Activated CD8-positive, alpha-beta T cell treated with anti-CD3 and anti-CD28 coated beads for 36 hours (primary cell): ENCODE data around the gene UGCG. TPM values are rescaled to one million over a fixed set of nuclear protein-coding genes. Genes with fewer than 3 reads are reported as not detected.
"Not testable (repeated sequence)": the region's sequence is repeated elsewhere in the genome, so short reads cannot be mapped to it uniquely, and the experiment has no call there.

Experiments
- ATAC-seq: fragments of 200-7000 bp; cut with Tn5 transposase; one replicate; pipeline ENCODE4 v1.10.0; 2021; ENCODE audit warnings: mild to moderate bottlenecking, moderate library complexity
- CTCF ChIA-PET: fragments of 350-600 bp; sonication (Branson Sonifier 250); formaldehyde crosslinking; loops from one replicate; lab custom pipeline; 2021; ENCODE audit warnings: antibody characterized with exemption; lab: Charles Lee
- POLR2A ChIA-PET: fragments of 350-600 bp; sonication (Branson Sonifier 250); formaldehyde crosslinking; loops from one replicate; lab custom pipeline; 2021; ENCODE audit warnings: antibody characterized with exemption; lab: Charles Lee
- DNase-seq: peaks from one replicate; pipeline ENCODE4 v3.0.0-alpha.2; 2020
- H3K27ac Mint-ChIP-seq: one replicate; pipeline ENCODE4 v1.8.0; 2021; ENCODE audit warnings: mild to moderate bottlenecking, mixed read lengths
- H3K27me3 Mint-ChIP-seq: one replicate; pipeline ENCODE4 v1.8.0; 2021; ENCODE audit warnings: mixed read lengths
- H3K36me3 Mint-ChIP-seq: one replicate; pipeline ENCODE4 v1.8.0; 2021; ENCODE audit warnings: low read depth, mixed read lengths
- H3K4me1 Mint-ChIP-seq: one replicate; pipeline ENCODE4 v1.8.0; 2021; ENCODE audit warnings: low read depth, mixed read lengths
- H3K4me3 Mint-ChIP-seq: one replicate; pipeline ENCODE4 v1.8.0; 2021; ENCODE audit warnings: mild to moderate bottlenecking, moderate library complexity, mixed read lengths
- H3K9me3 Mint-ChIP-seq: one replicate; pipeline ENCODE4 v1.8.0; 2021; ENCODE audit warnings: mixed read lengths
- intact Hi-C: fragments of 100-400 bp; cut with micrococcal nuclease; formaldehyde crosslinking; loops from one replicate; pipeline ENCODE4 v1.10.0; 2022
- total RNA-seq, 2 experiments: library from RNA; stranded (reverse); gene quantifications; one replicate each; pipeline ENCODE4 v1.2.3, GENCODE V29; 2021
- TF ChIP-seq, protein P1 (sequence below): fragments of 200-600 bp; IDR thresholded peaks from one replicate; pipeline ENCODE4 v1.8.0; 2022; ENCODE audit warnings: antibody characterized with exemption, mild to moderate bottlenecking

UGCG gene
- total RNA-seq, 2 experiments from 2014 or later = 13.5 to 14.3 TPM

DNA sequence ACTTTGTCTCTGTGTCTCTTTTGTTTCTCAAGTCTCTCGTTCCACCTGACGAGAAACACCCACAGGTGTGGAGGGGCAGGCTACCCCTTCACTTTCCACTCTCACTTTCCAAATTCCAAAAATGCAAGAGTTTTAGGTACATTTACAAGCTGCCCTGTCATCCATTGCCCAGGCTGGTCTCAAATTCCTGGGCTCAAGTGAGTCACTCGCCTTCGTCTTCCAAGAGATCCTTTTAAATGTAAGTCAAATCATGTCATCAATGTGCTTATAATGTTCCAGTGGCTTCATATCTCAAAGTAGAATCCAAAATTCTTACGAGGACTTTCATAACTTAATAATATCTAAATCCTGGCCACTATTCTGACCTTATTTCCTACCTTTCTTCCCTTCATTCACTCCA, 20.4 kb upstream of the UGCG start:
- TF ChIP-seq, protein P1, sequence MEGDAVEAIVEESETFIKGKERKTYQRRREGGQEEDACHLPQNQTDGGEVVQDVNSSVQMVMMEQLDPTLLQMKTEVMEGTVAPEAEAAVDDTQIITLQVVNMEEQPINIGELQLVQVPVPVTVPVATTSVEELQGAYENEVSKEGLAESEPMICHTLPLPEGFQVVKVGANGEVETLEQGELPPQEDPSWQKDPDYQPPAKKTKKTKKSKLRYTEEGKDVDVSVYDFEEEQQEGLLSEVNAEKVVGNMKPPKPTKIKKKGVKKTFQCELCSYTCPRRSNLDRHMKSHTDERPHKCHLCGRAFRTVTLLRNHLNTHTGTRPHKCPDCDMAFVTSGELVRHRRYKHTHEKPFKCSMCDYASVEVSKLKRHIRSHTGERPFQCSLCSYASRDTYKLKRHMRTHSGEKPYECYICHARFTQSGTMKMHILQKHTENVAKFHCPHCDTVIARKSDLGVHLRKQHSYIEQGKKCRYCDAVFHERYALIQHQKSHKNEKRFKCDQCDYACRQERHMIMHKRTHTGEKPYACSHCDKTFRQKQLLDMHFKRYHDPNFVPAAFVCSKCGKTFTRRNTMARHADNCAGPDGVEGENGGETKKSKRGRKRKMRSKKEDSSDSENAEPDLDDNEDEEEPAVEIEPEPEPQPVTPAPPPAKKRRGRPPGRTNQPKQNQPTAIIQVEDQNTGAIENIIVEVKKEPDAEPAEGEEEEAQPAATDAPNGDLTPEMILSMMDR = no peak
- H3K27ac Mint-ChIP-seq = no peak overlapping the region
- H3K9me3 Mint-ChIP-seq = peaks cover under 1% of the 10 kb centered on the region
- intact Hi-C loops = no loop called here
- ATAC-seq (no peak), DNase-seq (no peak)
- peaks cover 5% of the 10 kb centered on the region for H3K4me1 Mint-ChIP-seq
- peaks cover 5% of the 10 kb centered on the region for H3K27me3 Mint-ChIP-seq
- H3K4me3 Mint-ChIP-seq = no peak overlapping the region
- no peaks in the 10 kb centered on the region for H3K36me3 Mint-ChIP-seq
- CTCF ChIA-PET = no interaction called here
- POLR2A ChIA-PET = no interaction called here

DNA sequence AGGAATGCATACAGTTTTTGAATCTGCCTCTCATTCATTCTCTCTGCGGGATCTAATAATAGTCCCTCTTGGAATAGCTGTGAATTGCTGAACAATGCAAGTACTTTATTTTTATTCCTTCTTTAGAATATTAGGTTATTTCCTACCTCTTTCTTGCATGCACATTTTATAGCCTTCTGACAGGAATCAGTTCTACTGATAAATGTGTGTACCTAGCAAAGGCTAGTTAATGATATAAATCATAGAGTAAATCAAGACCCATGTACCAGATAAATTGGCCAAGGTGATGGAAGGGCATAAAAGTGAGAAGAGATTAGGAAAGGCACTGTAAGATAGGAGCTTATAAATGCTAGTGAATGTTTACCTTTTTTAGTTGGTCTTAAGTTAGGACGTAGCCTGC, 19.2 kb upstream of the UGCG start:
- no peak overlapping the region for H3K27ac Mint-ChIP-seq
- POLR2A ChIA-PET = no interaction called here
- no peaks in the 10 kb centered on the region for H3K36me3 Mint-ChIP-seq
- ATAC-seq = no peak
- H3K27me3 Mint-ChIP-seq = peaks cover 5% of the 10 kb centered on the region
- H3K9me3 Mint-ChIP-seq = peaks cover 4% of the 10 kb centered on the region
- DNase-seq = no peak
- CTCF ChIA-PET = no interaction called here
- intact Hi-C loops = no loop called here
- TF ChIP-seq, protein P1 = no peak
- no peak overlapping the region for H3K4me3 Mint-ChIP-seq
- H3K4me1 Mint-ChIP-seq = no peaks in the 10 kb centered on the region

DNA sequence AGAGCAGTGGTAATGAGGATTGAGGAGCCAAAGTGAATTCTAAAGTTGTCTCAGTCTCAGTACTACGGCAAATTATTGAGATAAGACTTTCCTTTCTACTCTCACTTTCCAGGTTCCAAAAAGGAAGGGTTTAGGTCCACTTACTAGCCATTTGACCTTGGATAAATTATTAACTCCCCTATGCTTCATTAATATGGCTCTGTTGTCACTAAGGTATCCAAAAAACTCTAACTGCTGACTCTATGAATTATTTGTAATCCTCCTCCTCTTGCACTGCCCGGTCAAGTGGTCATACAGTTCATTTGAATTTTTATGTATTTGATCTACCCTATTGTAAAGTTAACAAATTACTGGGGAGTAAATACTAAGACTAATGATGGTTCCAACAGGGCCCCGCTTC, 17.7 kb upstream of the UGCG start:
- DNase-seq = no peak
- ChIA-PET CTCF (no interaction called here), POLR2A (interaction anchor here (0.5 kb wide), 1 partner anchor 149 kb away, joined by 3 read pairs; no protein-coding TSS in a partner anchor)
- no peaks in the 10 kb centered on the region for H3K36me3 Mint-ChIP-seq
- TF ChIP-seq, protein P1 = no peak
- peaks cover 3% of the 10 kb centered on the region for H3K27me3 Mint-ChIP-seq
- peaks cover 4% of the 10 kb centered on the region for H3K9me3 Mint-ChIP-seq
- H3K27ac Mint-ChIP-seq = no peak overlapping the region
- H3K4me1 Mint-ChIP-seq = no peaks in the 10 kb centered on the region
- no peak for ATAC-seq
- intact Hi-C loops = no loop called here
- no peak overlapping the region for H3K4me3 Mint-ChIP-seq

- H3K27ac Mint-ChIP-seq = no peak overlapping the region
- H3K4me1 Mint-ChIP-seq = peaks cover 5% of the 10 kb centered on the region
- no peaks in the 10 kb centered on the region for H3K27me3 Mint-ChIP-seq
- ATAC-seq (no peak), DNase-seq (no peak)
- no peaks in the 10 kb centered on the region for H3K36me3 Mint-ChIP-seq
- no peaks in the 10 kb centered on the region for H3K9me3 Mint-ChIP-seq
- intact Hi-C loops = no loop called here
- TF ChIP-seq, protein P1 = no peak
- CTCF ChIA-PET = interaction anchor here (0.7 kb wide), 1 partner anchor 9 kb away, joined by 3 read pairs; the partner anchor contains the start of gene UGCG
- POLR2A ChIA-PET = no interaction called here
- no peak overlapping the region for H3K4me3 Mint-ChIP-seq
Observed at GRCh38 chr9:111886983-111887718, 9.5 kb upstream of the UGCG start.

DNA sequence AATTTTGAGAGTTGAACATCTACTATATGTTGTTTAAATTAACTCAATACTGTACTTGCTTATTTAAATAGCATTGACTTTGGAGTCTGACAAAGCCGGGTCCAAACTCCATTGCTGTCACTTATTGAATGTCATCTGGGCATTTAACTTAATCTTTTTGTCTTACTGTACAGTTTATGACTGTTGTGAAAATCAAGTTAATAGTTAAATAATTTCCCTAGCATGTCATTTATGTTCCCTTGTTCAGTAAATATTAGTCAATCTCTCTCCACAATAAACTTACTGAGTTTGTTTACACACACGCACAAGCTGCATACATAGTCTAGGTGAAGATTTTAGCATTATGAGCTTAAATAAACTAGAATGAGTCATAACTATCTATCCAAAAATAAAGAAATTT, 6.3 kb upstream of the UGCG start:
- no peak overlapping the region for H3K27ac Mint-ChIP-seq
- intact Hi-C loops = no loop called here
- H3K4me3 Mint-ChIP-seq = no peak overlapping the region
- H3K27me3 Mint-ChIP-seq = no peaks in the 10 kb centered on the region
- no peaks in the 10 kb centered on the region for H3K36me3 Mint-ChIP-seq
- DNase-seq = no peak
- no peak for ATAC-seq
- POLR2A ChIA-PET = no interaction called here
- TF ChIP-seq, protein P1 = no peak
- CTCF ChIA-PET = interaction anchor here (1.4 kb wide), 1 partner anchor 26 kb away, joined by 3 read pairs; no protein-coding TSS in a partner anchor
- peaks cover 7% of the 10 kb centered on the region for H3K4me1 Mint-ChIP-seq
- H3K9me3 Mint-ChIP-seq = no peaks in the 10 kb centered on the region

DNA sequence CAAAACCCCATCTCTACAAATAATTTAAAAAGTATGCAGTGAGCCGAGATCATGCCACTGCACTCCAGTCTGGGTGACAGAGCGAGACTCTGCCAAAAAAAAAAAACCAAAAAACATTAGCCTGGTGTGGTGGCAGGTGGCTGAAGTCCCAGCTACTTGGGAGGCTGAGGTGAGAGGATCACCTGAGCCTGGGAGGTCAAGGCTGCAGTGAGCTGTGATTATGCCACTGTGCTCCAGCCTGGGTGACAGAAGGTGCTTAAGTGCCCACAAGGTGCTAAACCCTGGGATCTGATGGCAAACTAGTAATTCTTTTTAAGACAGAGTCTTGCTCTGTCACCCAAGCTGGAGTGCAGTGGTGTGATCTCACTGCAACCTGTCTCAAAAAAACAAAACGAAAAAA, 5.7 kb upstream of the UGCG start:
- POLR2A ChIA-PET, H3K4me1 Mint-ChIP-seq, H3K27ac Mint-ChIP-seq, ATAC-seq, H3K4me3 Mint-ChIP-seq, intact Hi-C loops, DNase-seq, H3K27me3 Mint-ChIP-seq, H3K36me3 Mint-ChIP-seq, H3K9me3 Mint-ChIP-seq: not testable (repeated sequence)
- CTCF ChIA-PET = interaction anchor here (1.4 kb wide), 1 partner anchor 26 kb away, joined by 3 read pairs; no protein-coding TSS in a partner anchor
